ENCODE data around the gene TCEAL9.
A peak's percentile ranks its signal among the peaks of the same experiment; 100 is the strongest.
"Not testable (repeated sequence)": the region's sequence is repeated elsewhere in the genome, so short reads cannot be mapped to it uniquely, and the experiment has no call there.

TCEAL9 gene

DNA sequence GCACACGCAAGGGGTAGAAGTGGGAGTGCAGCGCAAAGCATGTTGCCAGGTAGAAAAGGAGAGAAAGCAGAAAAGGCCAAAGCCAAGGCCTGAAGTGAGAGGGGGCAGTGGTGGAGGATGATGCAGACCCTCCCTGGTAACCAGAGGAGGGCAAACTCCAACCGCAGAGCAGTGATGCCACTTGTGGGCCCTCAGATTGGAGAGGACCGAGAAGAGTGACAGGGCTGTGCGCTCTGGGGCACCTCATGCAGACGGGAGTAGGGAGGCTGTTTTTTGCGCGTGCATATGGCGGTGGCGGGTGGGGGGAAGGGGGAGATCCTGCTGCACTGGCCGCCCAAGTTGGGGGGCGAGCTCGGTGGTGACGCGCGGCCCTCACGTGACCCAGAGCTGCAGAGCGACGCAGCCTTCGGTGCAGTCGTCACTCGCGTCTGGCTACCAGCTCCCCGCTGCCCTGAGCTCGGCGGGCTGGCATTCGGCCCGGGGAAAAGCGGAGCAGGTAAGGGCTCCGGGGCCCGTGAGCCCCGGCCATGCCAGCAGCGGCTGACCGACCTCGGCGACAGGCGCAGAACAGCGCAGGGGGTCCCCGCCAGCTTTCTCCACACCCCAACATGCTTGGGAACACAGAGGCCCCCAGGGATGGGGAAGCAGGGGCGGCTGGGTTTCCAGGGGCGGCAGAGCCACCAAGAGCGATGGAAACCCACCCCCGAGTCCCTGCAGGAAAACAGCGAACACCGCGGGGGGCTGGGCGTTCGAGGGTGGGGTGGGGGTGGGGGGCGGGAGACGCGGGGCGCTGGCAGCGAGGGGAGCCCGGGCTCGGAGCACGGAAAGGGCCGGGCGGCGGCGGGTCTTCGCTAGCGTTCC is 20.0 kb downstream of the TCEAL9 start, which contains the start of gene BEX3:
Gene BEX3 (plus strand): TSS at position 421 of the 861 bp plus-strand sequence. CDS start 984 bp downstream, outside the sequence.
- DNase-seq: peak; percentile 47

DNA sequence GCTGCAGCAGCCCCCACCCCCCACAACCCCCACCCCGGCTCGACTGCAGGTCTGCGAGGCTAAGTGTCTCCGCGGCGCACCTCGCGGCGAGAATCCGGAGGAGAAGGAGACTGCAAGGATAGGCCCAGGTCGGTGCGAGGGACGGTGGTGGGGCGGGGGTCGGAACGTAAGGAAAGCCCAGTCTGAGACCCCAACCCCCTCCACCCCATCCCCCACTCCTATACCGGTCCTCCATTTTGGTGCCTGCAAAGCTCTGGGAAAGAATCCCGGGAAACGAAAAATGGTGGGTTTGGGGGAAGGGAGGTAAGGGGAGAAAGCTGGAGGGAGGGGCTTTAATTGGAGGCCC is 20.6 kb downstream of the TCEAL9 start:
- DNase-seq: no peak

DNA sequence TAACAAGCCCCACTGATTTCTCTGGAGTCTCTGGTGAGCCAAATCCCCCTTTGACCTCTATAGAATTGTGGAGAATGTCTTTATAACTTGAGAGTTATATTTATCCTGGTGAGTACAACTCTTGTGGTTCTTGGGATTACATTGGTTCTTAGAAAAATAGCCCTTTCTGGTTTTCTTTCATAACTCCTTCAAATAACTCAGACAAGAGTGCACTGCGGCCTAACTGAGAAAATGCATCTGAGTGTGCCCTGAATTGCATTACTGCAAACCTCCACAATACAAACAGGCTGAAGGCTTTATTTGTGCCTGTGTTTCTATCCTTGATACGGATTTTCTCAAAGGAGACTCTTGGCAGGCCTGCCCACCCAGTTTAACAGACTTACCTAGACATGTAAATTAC is 22.7 kb downstream of the TCEAL9 start:
- no peak for DNase-seq

DNA sequence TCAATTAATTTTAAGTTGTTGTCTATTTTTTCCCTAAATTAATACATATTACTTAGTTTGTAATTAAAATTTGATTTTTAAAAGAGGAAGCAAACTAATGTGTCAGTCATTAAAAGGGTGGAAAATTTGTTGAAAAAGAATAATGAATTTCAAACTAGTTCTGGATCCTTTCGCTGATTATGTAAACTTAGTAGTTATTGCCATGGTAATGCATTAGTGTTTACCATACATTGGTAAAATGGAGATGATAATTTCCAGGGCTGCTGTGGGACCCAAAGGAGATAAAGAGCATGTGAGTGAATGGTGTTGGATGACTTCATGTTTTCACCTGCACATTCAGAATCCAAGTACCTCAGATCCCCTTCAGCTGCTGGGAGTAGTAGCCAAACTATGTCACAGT is 26.6 kb downstream of the TCEAL9 start:
- no peak for DNase-seq

DNA sequence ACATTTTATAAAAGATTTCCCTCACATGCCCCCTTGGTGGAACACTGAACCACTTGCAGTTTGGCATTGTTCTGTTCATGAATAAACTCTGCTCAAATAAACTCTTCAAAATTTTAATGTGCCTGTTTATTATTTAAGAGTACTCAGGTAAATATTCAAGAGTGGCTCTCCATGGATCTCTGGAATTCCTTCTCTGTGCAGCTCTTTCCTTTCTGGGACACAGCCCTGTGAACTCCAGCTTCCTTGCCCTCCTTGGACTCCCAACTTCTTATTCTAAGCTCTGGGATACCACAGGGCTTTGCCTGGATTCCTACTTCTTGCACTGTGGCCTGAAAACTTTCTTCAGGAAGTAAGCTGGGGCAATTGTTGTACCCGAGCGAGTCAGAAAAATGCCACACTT is 28.4 kb downstream of the TCEAL9 start:
- DNase-seq: no peak

DNA sequence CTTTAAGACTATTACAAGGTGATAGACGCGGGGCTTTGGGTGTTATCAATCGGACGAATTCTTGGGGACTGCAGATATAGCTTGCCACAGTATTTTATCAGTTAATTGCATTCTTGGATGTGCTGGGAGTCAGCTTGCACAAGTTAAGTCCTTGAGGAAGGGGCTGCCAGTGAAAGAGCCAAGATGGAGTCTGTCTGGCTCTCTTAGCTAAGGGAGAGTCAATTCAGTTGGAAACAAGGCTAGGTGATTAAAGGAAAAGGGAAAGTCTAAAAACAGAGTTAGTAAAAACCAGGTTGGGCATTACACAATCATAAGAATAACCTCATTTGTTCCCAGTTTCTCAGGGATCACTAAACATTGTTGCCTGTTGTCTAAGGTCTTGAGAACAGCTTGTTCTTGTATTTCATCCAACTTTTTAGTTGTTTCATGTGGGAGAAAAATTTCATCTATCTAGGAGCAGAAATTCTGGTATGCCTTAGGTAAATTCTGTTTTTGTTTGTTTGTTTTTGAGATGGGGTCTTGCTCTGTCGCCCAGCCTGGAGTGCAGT is 29.1 kb downstream of the TCEAL9 start:
- not testable (repeated sequence) for DNase-seq

DNA sequence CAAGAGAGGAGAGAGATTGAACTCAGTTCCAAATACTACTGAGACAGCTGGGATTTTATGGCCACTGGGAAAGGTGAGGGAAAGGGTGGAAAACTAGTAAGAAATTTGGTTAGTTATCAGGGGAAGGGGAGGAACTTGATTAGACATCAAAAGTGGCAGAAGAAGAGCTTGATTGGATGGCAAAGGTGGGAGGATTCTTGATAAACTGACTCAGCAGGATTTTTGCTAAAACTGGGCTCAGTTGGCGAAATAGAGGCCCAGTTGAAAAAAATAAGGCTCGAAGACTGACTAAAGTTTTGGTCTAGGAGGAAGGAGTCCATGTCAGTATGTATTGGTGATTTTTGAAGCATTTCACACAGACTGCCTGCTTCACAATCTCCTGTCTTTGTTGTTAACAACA is 30.0 kb downstream of the TCEAL9 start:
- DNase-seq: no peak

DNA sequence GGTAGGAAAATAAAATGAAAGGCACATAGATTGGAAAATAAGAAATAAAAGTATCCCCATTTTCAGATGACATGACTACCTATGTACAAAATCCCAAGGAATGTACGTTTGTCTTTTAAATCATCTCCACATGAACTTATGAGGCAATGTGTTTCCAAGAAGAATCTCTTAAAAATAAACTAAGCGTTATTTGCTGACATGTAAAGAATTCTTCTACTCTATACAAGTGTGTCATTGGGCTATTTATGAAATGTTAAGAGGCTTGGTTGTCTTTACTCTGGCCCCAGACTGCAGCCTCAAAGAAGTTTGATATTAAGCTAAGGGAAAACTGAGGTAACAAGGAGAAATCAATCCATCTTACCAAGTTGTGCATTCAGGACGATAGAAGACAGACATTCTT is 37.2 kb downstream of the TCEAL9 start:
- no peak for DNase-seq

DNA sequence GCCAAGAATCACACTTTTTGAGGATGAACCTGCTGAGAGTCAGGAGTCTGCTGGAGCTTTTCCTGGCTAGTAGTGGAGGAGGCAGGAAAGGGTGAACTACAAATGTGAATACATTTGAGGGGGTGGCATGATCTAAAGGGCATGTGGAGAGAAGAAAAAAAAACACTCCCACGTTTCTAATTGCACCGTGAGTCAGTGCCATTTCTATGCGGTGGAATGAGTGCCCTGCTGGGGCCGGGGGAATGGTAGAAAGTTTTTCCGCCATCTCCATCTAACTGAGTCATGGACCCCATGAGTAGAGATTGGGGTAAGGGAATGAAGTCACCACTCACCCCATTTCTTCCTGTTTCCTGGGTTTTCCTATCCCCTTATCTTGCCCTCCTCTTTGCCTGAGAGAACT is 39.9 kb downstream of the TCEAL9 start:
- no peak for DNase-seq

DNA sequence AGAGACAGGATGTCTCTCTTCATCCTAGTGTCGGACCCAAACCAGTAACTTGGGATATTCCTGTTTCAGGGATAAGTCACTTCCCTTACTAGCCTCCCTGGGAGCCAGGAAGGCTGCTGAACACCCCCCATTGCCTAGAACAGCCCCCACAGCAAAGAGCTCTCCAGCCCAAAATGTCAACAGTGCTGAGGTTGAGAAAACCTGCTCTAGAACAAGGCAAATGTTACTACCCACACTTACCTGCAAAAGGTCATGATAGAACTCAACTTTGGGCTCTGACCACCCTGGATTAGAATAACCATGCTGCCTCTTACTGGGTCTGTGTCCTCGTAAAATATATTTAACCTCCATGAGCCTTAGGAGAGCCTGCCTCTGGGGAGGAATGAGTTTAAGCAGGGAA is 40.4 kb downstream of the TCEAL9 start:
- DNase-seq: no peak

DNA sequence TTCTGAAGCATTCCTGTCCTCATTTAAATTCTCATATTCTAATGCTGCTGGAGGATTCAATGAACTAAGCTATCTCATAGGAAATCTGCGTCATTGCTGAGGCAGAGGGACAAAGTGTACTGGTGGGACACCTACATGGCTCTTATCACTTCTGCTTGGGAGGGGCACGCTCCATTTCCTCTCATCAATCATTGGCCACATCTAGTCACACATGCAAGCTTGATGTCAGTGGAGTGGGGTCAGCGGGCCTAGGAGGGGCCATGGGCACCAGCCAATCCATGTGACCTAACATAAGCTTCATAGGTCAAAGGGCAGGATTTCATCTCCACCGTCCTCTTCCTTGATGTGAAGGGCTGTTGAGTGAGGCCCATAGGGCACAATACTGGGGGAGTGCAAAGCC is 41.4 kb downstream of the TCEAL9 start:
- no peak for DNase-seq

DNA sequence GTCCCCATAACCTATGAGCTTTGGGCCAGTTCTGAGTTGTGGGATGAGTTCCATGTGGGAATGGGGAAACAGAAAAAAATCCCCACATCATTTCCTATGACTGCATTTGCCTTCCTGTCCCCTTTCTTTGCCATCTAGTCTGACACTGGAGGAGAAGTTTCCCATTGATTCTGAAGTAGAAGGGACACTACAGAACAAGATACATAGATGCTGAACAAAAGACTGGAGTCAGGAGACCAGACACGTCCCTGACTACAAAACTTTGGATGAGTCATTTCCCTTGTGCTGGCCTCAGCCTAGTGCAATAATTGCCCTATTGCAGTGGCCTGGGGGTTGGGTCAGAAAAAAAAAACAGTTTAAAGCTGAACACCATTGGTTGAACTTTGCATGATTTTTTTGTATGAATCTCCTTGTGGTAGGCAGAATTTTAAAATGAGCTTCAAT is 42.1 kb downstream of the TCEAL9 start:
- DNase-seq: no peak

DNA sequence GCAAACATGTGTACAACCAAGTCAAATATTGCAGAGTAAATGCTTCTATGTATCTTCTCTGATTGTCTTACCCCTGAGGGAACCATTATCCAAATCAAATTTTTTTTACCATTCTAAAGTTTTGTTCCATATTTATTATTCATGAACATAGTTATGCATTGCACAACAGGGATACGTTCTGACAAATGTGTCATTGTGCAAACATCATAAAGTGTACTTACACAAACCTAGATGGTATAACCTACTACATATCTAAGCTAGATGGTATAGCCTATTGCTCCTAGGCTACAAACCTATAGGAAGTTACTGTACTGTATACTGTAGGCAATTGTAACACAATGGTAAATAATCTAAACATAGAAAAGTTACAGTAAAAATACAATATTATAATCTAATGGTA is 43.4 kb downstream of the TCEAL9 start:
- DNase-seq: no peak

DNA sequence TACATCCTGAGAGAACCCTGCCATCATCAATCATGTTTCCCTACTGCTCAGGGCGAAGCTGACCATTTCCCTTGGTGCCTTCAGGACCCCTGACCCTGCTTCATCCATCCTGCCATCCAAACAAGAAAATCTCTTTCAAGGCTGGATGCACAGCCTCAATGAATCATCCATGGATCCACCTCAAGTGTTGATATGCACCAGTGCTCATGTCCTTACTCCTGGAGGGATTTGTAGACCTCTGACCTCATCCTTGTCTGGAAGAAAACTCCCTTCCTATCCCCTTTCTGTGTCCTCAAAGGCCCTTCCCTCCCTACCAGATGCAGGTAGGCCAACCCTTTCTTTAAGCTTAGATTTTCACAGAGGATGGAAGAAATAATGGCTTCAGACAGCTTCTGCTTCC is 44.6 kb downstream of the TCEAL9 start:
- DNase-seq: no peak

DNA sequence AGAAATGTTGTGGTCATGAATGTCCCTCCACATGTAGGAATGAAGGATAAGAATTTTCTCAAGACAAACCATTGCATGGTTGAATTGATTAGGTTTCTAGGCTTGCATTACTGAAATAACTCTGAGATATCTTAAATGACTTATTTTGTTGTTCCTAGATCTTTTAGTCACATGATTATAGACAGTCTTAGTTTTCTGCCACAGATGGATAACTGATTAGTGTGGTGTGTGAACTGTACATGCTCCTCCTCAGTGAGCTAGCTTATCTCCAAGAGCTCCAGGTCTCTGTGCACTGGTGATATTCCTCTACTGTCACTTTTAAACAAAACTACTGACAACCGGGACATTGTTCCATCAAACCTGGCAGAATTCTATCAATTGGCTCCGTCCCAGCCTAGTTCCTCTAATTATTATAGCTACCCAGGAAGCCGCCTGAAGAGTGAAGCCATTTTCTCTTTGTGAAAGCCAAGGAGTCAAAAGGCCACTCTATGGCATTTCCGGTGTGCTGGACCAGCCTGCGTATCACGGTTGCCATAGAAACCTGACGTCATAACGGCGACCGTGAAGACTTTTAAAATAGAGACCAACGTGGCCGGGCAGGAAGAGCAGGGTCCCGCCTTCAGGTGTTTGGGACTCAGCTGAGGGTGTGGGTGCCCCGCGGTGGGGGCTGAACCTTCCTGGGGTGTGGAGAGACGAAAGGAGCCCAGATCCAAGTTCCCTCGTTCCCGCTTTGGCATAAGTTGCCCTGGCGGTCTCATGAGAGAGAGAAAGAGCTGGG is 48.1 kb downstream of the TCEAL9 start:
- peak; percentile 69 for DNase-seq

DNA sequence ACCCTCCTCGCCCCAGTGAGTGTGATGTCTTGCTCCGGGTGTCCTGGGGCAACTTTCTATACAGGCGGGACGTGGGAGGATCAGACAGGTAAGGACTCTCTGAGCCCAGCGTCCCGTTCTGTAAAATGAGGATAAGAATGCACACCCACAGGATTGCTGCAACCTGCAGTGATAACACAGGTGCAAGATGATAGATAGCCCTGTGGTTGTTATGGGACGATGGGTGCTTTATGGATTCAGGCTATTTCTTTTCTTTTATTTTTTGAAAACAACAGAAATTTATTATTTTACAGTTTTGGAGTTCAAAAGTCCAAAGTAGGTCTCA is 48.7 kb downstream of the TCEAL9 start:
- DNase-seq: no peak

DNA sequence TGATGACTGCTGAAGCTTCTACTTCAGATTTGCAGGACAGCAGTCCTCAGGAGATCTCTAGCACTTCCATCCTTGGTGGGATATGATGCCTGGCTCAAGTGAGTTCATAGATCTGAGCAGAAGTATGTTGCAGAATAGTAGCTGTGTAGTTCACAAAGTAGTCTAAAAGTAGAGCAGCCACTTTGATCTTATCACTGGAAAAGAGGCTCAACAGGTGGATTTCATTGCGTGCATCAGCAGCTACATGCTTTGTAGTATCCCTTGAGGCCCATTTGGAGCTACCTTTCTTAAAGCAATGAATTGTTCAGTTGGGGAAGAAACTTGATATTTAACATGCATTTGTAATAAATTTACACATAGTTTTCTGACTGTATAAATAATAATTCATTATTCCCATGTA is 50.0 kb downstream of the TCEAL9 start:
- DNase-seq: no peak

DNA sequence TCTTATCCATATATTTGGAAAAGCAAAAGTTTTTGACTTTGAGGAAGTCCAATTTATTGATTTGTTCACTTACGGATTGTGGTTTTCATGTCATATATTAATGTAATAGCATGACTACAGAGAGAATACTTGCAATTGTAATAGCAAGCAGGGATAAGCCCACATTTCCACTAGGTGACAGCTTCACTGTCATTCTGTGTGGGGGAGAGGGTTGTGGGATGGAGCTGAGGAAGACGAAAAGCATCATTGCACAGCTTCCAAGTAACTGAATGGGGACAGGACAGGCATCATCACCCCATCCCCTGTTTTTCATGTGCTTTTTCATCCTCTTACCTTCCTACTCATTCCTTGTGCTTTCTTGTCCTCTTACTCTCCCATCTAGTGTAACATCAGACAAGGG is 51.5 kb downstream of the TCEAL9 start:
- no peak for DNase-seq
